GM21526 (cell line): ENCODE data around the gene DISC1.

ENCODE experiments used
- ATAC-seq: cut with Tn5 transposase; IDR thresholded peaks from one replicate; pipeline ENCODE4 v1.9.1; 2021; ENCODE audit warnings: moderate library complexity; ENCODE audit not compliant: unreplicated experiment, low FRiP score

DISC1 gene

DNA sequence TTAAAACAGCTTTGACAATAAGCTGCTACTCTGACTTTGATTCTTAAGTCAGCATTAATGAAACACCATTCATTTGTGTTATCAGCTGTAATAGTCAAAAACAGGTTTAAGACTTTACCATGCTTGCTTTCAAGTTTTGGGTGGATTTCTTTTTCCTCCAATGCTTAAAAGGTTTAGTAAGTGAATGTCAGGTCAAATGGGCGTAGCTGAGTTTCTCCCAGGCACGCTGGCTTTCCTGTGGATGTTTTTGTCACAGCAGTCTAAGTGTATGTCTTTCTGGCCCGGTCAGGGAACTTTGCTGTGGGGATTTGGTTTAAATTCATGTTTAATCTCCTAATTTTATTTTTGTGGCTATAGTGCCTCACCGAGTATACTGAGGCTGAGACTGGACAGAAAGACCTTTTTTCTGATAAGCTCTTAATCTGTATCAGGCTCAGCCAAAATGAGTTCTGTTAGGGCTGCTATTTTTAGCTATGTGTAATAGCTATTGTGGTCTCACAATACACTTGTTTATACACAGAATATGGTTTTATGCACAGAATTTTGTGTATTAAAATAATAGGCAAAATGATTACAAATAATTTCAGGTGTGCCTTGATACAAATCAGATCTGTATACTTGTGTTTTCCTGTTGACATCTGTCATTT, 292.8 kb downstream of the DISC1 start:
- ATAC-seq: no peak

DNA sequence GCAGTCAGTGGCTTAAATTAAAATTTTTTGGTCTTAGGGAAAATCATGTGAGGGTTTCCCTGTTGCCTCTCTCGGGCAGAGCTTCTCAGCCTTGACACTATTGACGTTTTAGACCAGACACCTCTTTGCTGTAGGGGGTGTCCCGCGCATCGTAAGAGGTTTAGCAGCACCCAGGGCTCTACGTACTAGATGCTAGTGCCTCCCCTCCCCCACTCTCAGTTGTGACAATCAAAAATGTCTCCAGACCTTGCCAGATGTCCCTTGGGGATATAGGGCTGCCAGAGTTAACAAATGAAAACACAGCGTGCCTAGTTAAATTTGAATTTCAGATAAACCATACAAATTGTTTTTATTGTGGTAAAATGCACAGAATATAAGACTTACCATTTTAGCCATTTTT, 293.3 kb downstream of the DISC1 start:
- no peak for ATAC-seq

DNA sequence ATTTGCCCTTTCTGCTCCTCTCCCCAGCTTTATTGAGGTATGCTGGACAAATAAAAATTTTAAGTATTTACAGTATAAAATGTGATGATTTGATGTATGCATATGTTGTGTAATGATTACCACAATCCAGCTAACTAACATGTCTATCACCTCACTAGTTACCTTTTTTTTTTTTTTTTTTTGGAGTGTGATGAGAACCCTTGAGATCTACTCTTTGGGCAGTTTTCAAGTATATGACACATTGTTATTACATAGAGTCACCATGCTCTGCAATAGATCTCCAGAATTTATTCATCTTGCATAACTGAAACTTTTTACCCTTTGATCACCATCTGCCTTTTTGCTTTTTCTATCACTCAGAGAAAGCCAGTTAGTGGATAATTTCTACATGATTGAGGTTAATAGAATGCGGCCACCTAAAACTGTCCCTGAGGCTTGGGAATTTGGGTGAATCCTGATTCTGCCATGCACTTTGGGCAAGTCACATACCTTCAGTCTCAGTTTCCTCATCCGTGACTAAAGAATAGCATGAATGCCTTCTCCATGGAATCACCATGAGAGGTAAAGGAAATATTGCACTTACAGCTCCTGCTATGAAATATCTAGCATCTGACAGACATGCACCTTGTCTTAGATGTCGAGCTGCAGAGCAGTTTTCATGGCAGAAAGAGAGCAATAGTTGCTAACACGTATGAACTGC, 295.2 kb downstream of the DISC1 start:
- ATAC-seq: no peak

DNA sequence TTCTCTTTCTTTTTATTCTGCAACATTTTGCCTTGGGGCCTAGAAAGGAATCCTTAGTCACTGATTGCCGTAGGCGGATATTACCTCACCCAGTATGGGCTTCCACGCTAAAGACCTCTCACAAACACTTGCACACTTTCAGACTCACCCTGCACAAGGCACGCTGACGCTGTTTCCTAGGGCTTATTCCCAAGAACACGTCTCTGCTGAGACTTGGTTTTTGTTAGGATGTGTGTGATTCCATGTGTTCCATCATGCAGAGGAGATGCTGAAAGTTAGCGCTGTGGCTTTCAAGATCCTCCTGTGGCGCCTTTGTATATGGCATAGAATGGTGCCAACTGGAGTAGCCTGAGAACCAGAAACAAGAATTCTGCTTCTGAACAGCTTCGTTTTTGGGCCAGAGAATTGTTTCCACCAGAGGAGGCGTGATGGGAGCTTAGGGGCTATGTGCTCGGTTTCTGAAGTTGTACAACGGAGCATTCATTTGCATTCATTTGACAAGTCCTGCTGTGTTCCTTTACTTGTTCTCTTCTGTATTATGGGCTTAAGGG, 297.0 kb downstream of the DISC1 start:
- no peak for ATAC-seq

DNA sequence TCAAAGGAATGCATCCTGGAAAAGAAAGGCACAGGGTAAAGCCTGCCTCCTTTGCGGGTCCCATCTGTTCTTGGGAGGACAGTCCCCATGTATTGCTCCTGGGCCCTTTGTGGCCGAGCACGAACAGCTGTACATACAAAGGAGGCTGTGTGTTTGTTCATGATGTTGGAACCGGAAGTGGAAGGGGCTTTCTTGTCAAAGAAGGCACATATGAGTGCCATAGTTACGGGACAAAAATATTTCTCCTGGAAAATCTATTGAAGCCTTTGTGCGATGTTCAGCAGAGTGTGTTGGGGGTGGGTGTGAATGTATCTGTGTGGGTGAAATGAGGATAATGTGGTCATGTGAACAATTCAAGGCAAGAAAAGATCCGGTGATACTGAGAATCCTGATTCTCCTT, 297.6 kb downstream of the DISC1 start:
- no peak for ATAC-seq

DNA sequence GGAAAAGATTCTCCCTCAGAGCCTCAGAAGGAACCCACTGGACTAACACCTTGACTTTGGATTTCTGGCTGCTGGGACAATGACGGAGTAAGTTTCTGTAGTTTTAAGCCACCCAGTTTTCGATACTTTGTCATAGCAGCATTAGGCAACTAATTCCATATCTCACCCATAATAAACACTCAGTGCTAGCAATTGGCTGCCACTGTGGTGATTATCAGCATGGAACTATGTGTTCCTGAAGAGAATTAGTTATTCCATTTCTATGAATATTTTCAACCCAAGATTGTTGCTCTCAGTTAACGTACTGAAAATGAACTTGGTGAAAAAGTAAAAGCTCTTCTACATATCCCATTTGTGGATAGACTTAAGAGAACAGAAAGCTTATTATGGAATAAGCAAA, 299.3 kb downstream of the DISC1 start:
- no peak for ATAC-seq

DNA sequence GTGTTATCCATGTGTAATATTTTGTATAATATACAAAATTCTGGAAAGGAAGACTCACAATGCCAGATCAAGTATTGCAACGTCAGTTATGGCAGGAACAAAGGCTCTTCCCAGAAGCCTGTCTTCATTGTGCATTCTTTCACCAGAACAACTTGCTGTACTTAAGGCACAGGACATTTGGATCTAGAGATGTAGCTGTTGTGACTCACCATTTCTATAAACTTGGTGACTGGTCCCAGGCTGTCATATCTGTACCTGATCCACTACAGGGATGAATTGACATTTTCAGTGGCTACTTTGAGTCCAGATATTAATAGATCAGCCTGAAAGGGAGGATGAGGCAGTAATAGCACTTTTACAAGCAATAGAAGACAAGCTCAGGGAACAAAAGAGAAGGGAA, 299.8 kb downstream of the DISC1 start:
- ATAC-seq: no peak

DNA sequence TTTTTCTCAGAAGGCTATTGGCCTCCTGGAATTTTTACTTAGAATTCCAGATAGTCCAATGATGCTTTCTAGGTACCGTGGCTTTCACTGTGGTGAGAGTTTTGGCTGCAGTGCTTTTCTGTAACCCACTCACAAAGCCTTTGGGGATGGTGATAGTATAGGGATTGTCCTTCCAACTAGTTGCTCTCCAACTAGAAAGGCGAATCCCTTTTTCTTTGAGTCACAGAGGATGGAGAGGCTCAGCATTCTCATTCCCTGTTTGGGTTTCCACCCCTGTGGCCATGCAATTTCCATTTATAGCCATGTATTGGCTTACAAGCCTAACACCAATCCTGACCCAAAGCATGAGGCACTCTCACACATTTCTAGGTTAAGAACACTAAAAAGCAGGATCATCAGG, 300.3 kb downstream of the DISC1 start:
- ATAC-seq: no peak

DNA sequence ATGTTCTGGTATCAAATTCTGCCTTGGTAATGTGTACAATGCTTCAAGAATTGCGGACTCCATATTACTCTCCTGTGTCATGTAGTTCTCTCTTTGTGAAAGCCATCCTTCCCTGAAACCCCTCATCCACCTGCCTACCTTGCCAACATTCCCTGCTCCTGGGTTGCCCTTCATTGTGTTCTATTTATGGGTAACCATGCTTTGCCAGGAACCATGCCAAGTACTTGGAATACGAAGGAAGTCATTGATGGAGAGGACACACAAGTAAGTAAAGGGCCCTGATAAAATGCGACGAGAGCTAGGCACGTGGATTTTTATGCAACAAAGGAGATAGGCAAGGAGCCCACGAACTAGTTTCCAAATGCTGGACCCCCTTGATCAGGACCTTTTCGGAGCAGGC, 300.8 kb downstream of the DISC1 start:
- no peak for ATAC-seq

DNA sequence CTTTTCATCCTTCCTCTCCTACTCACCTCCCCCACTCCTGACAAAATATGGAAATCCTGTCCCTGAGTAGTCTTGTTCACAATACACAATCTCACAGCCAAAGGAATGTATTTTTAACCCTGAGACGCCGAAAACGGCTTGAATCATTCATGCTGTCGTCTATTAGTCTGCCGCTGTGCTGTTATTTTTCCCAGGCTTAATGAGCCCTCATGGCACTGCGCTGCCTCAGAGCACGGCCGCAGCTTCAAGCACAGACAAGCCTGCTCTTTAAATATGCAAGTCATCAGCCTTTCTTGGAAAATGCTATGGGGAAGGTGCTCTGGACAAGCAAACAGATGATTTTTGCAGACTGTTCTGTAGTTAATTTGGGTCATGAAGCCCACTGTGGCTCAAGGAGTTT, 302.7 kb downstream of the DISC1 start:
- no peak for ATAC-seq

DNA sequence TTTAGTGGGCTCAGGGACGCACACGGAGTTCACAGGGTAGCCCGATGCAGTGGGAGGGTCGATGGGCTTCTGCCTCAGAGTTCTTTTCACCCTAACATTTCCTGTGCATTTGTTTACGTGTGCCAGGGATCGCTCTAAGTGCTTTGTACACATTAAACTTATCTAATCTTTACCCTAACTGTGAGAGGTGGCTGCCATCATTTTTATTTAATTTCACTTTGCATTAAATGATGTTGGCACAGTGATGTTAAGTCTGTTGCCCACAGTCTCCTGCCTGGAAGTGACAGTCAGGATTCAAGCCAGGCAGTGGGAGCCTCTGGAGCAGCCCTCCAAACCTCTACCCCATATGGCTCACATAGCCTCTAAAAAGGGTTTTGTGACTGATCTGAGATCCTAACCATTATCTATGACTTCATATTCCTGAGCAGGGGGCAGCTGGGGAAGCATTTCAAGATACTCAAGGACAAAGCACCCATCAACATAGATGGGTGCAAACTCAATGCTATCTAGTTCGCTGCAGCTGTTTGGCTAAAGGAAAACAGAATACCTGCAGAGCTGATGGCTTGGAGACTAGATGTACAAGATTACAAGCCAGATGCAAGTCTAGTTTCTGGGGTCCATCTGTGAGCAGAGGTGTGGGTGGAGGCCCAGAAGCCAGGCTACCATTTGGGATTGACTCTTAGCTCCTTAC, 303.8 kb downstream of the DISC1 start:
- ATAC-seq: no peak

DNA sequence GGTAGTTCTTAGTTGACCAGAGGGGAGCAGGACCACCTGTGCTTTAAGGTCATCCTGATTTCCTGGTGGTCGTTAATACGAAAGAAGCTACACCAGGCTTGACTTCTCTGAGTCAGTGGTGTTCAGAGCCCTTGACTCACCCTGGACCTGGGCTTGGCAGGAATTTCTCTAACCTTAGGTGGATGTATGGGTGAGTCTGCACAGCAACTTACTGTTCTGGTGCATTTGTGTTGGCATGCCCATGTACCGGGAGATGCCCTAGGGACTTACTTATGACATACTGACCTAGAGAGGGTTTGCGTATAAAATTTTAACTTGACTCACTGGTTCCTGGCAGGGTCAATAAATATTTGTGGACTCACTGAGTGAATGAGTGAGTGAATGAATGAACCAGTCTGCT, 304.6 kb downstream of the DISC1 start:
- no peak for ATAC-seq

DNA sequence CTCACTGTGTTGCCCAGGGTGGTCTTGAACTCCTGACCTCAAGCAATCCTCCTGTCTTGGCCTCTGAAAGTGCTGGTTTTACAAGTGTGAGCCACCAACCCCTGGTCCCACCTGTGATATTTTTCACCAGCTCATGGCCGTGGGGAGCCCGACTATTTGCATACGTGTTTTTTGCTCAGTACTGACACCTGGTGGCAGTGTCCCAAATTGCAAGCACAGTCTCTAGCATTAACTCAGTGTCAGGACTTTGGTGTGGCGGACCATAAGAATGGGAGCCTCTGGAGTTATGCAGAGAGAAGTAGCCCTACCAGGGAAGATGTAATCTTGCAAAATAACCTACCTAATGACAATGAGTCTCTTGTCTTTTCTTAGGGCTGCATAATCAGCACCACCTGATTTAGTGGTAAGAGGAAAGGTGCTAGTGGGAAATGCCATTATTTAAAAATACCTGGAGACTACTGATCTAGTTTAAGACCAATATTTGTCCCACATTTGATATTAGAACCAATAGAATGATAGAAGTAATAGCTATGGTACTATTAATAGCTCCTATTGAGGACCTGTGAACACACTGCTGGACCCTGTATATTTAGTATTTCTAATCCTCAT, 305.4 kb downstream of the DISC1 start:
- ATAC-seq: no peak

DNA sequence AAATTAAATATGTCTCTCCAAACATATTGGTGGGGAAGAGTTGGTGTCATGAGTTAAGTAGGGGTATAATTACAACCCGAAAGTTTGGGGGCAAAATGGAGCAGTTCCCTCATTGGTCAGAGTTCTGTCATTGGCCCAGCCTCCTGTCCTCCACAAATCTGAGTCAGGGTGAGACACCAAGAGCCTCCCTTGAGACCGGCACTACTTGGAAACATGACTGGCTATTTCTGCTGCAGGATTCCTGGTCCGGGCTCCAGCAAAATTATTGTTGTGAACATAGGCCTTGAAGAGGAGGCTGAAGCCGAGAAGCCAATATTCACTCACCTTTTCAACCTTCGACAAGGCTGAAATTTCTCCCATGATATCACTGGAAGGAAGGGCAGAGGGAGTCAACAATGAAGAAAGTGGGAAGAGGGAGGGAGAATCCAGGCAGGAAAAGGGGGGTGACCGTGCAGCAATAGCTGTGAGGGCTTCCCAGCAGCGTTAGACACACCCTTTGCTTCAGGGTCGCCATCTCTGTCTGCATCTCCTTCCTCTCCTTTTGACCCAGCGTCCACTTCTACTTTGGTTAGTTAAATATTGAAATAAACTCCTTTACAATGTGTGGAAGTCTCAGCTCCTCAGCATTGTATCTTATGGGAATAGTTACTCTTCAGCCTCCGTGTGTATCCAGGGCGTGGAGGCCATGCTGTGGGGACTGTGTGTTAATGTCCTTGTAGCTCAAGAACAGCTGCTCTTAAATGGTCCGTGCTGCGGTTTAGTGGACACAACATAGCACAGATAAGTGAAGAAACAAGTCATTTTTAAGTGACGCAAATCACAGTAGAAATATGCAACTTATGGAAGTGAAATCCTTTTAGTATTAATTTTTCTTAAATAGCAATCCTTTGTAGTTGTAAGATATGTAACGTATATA, 307.4 kb downstream of the DISC1 start:
- ATAC-seq: no peak

DNA sequence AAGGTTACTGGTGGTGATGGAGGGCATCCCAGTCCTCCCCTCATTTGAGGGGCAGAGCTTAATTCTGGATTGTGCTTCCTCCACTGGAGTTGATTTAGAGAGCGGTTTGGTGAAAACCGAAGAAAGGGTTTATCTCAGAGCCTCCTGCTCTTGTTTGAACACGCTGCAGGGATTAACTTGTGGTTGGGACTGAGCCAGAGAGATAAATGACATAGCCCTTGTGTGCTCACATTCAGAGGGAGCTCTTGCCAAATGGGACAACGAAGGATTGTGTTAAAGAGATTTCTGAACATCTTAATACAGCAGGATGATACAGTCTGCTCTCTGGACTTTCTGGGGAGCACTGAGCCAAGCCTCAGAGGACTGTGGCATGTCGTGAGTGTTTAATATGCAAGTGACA, 308.2 kb downstream of the DISC1 start:
- no peak for ATAC-seq

DNA sequence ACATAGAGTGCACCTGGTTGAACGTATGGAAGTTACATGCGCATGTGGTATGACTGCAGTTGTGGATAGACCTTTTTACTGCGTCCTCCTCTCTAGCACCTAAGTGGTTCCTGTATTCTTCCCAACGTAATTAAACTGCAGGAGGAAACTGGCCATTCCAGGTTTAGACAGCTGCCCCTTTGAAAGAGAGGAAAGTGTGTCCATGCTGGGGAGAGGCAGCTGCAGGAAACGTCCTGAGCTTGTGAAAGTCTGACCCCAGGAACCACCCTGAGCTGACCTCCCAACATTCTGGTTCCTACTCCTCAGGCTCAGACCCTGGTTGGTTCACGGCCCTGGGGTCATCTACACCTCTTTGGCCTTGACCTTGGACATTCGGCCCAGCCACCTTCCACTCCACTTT, 309.3 kb downstream of the DISC1 start:
- ATAC-seq: no peak

DNA sequence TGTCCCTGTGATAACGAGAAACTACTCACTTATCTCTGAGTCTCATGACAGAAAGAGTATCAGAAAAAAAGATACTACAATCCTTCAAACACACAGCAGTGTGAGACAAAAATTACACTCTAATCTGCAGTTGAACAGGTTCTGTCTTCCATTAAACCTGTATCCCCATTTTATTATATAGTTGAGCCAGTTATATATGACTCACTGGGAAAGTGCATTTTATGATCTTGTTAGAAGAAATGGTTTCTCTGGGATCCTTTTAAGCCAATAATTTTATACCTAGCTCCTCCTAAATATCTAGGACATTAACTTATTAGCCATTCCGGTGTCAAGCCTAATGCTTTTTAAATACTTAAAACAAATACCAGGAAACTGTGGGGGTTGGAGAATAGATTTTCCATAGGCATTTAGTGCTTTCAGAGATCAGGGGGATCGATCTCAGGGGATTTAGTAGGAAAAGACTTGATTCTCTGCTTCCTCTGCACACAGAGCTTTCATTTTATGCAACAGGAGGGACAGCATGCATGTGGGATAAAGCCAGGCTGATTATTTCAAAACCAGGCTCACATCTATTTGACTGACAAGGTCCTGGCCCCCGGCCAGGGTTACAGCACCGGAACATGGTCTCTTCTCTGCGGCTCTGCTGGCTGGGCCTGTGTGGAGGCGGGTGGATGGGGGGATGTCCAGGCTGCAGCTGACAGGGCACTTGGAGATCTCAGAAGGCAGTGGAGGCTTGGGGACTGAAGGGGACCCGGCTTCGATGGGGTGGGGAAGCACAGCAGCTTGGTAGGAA, 310.6 kb downstream of the DISC1 start:
- ATAC-seq: no peak

DNA sequence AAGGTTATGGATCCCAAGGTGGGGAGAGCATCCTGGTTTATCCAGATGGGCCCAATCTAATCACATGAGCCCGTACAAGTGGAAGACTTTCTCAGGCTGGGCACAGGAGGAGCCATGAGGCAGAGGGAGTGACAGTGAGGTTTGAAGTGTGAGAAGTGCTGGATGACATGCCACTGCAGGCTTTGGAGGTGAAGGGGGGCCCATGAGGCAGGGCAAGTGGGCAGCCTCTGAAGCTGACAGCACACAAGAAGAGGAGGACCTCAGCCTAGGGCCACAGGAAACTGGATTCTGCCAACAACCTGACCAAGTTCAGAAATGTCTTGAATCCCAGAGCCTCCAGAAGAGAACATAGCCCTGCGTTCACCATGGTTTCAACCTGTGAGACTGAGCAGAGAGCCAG, 311.6 kb downstream of the DISC1 start:
- ATAC-seq: no peak

DNA sequence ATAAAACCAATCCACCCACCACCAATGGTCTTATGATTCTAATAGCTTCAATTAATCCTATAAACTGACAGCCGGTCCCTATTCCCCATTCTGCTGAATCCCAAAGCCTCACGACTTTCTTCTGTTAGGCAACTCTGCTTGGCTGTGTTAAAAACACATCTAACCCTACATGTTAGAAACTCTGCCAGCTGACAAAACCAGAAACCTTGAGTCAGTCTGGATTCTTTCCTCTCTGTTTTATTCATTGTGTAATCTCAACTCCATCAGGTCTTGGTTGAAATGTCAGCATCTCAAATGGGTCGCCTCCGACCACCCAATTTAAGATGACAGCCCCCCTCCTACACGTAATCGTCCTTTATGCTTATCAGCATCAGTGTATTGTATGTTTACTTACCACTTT, 312.1 kb downstream of the DISC1 start:
- no peak for ATAC-seq
